Endothelial cell (in vitro differentiated cells): ENCODE results near the gene KLHL7. TPM values are rescaled to one million over a fixed set of nuclear protein-coding genes. Genes with fewer than 3 reads are reported as not detected.

ENCODE experiments used
- DNase-seq: peaks from one replicate; pipeline ENCODE4 v3.0.0; 2021; ENCODE audit warnings: low spot score
- H3K27ac Mint-ChIP-seq: one replicate; pipeline ENCODE4 v1.8.0; 2021; ENCODE audit warnings: mixed read lengths, inconsistent platforms; ENCODE audit not compliant: unreplicated experiment
- H3K27me3 Mint-ChIP-seq: one replicate; pipeline ENCODE4 v1.8.0; 2021; ENCODE audit warnings: mild to moderate bottlenecking, moderate library complexity, mixed read lengths, inconsistent platforms; ENCODE audit not compliant: unreplicated experiment
- H3K36me3 Mint-ChIP-seq: one replicate; pipeline ENCODE4 v1.8.0; 2021; ENCODE audit warnings: mild to moderate bottlenecking, low read depth, mixed read lengths, inconsistent platforms; ENCODE audit not compliant: unreplicated experiment
- H3K4me1 Mint-ChIP-seq: one replicate; pipeline ENCODE4 v1.8.0; 2021; ENCODE audit warnings: mild to moderate bottlenecking, mixed read lengths, inconsistent platforms; ENCODE audit not compliant: unreplicated experiment
- H3K4me3 Mint-ChIP-seq: one replicate; pipeline ENCODE4 v1.8.0; 2021; ENCODE audit warnings: mild to moderate bottlenecking, mixed read lengths, inconsistent platforms; ENCODE audit not compliant: unreplicated experiment
- H3K9me3 Mint-ChIP-seq: one replicate; pipeline ENCODE4 v1.8.0; 2021; ENCODE audit warnings: mixed read lengths, inconsistent platforms; ENCODE audit not compliant: unreplicated experiment
- total RNA-seq: library from RNA; stranded (reverse); fragmentation: NEBNext Ultra II Directional; extraction: Animal tissue kit (Norgen Biotek cat#: 25700); gene quantifications from one replicate; pipeline ENCODE4 v1.2.1, GENCODE V29; 2021; ENCODE audit not compliant: unreplicated experiment
- TF ChIP-seq, protein P1 (sequence below): fragments of 200-600 bp; sonication (generic); IDR thresholded peaks from one replicate; pipeline ENCODE4 v1.5.0; 2021; ENCODE audit warnings: antibody characterized with exemption; ENCODE audit not compliant: unreplicated experiment

Gene KLHL7
- total RNA-seq, 1 donor from 2014 or later: 44.8 TPM

DNA sequence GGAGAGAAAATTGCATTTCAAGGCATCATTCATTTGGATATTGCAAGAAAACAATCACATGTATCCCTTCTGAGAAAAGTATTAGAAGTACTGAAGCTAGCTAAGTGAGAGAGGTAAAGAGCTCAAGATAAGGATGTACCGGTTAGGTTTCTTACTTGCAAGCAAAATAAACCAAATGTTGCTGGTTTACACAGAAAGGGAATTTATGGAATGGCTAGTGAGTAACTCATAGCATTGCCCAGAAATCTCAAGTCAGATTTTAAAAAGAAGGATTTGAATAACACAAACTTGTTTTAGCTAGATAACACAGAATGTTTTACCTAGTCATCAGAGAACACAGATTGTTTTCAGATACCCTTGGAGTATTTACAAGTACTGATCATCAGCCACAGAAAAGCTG, 30.6 kb downstream of the KLHL7 start:
- H3K4me1 Mint-ChIP-seq: no peaks in the 10 kb centered on the region
- no peak overlapping the region for H3K27ac Mint-ChIP-seq
- TF ChIP-seq, protein P1, sequence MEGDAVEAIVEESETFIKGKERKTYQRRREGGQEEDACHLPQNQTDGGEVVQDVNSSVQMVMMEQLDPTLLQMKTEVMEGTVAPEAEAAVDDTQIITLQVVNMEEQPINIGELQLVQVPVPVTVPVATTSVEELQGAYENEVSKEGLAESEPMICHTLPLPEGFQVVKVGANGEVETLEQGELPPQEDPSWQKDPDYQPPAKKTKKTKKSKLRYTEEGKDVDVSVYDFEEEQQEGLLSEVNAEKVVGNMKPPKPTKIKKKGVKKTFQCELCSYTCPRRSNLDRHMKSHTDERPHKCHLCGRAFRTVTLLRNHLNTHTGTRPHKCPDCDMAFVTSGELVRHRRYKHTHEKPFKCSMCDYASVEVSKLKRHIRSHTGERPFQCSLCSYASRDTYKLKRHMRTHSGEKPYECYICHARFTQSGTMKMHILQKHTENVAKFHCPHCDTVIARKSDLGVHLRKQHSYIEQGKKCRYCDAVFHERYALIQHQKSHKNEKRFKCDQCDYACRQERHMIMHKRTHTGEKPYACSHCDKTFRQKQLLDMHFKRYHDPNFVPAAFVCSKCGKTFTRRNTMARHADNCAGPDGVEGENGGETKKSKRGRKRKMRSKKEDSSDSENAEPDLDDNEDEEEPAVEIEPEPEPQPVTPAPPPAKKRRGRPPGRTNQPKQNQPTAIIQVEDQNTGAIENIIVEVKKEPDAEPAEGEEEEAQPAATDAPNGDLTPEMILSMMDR: no peak
- no peak for DNase-seq
- H3K4me3 Mint-ChIP-seq: no peak overlapping the region
- H3K9me3 Mint-ChIP-seq: no peaks in the 10 kb centered on the region
- no peaks in the 10 kb centered on the region for H3K27me3 Mint-ChIP-seq
- H3K36me3 Mint-ChIP-seq: peaks cover 12% of the 10 kb centered on the region

DNA sequence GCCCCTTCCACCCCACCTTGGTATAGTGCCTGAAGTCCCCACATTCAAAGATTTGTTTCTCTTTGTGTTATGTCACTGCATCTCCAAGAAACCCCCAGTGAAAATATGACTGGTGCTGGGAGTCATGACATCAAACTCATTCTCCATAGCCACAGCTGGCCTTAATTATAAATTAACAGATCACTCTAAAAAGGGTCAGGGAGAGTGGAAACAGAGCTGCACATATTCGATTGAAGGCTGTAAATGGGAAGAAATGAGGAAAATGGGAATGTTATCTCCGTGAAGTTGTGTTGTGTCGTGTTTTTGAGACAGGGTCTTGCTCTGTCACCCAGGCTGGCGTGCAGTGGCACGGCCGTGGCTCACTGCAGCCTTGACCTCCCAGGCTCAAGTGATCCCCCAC, 52.1 kb downstream of the KLHL7 start:
- TF ChIP-seq, protein P1: no peak
- DNase-seq: no peak
- Mint-ChIP-seq H3K27me3 (no peaks in the 10 kb centered on the region), H3K36me3 (no peaks in the 10 kb centered on the region), H3K27ac (no peak overlapping the region), H3K4me3 (no peak overlapping the region), H3K4me1 (no peaks in the 10 kb centered on the region), H3K9me3 (no peaks in the 10 kb centered on the region)

DNA sequence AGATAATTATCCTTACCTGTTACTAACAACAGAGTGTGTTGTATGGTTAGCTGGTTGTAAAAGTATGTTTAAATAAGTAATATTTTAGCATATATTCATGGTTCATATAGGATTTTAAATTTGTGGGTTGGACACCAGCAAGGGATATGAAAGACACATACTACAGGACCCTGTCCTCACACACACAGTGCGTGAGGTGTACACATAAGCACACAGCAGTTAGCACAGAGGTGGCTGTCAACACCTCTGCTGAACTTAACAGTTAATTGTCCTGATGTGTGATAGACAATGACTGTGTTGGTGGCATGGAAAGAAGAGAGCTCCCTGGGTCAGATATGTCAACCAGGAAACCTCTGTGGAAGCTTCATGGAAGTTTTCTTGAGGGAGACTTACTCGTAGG, 53.0 kb downstream of the KLHL7 start:
- Mint-ChIP-seq H3K9me3 (no peaks in the 10 kb centered on the region), H3K4me1 (no peaks in the 10 kb centered on the region), H3K36me3 (no peaks in the 10 kb centered on the region), H3K27ac (no peak overlapping the region), H3K27me3 (no peaks in the 10 kb centered on the region), H3K4me3 (no peak overlapping the region)
- TF ChIP-seq, protein P1: no peak
- no peak for DNase-seq

DNA sequence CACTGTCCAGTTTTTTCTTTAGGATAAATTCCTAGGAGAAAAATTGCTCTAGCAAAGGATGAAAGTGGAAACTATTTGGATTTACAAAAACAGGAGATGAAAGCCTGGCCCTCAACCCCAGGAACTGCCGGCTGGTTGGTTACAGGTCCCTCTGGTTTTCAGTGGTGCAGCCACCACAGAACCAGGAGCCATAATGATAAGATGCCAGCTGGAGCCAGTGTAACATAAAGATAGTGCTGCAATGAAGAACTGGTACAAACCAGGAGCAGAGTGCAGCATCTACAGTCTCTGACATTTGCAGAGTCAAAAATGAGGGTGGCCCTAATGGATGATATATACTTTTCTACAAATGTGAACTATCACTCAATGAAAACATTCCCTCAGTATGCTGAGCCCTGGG, 55.9 kb downstream of the KLHL7 start:
- H3K4me3 Mint-ChIP-seq: no peak overlapping the region

DNA sequence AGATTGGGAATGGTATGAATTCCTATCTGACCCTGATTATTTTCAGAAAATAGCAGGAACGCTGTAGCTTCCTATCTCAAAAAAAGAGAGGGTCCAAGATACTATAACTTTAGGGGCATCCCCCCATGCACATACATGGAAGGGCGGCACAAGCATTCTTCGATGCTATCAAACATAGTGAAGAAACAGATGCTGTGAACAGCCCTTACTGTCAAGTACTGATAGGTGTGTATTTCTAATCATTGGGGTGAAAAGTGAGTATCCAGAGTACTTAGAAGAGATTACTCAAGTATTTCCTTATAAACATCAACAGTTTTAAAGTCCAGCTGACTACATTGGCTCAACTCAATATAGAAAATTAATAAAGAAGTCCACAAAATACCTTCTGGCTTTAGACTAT, 59.3 kb downstream of the KLHL7 start:
- no peak for DNase-seq
- TF ChIP-seq, protein P1: no peak
- Mint-ChIP-seq H3K27ac (no peak overlapping the region), H3K4me1 (no peaks in the 10 kb centered on the region), H3K4me3 (no peak overlapping the region), H3K36me3 (no peaks in the 10 kb centered on the region), H3K27me3 (no peaks in the 10 kb centered on the region), H3K9me3 (no peaks in the 10 kb centered on the region)

More for the DNA sequence above, 55.9 kb downstream of the KLHL7 start:
- TF ChIP-seq, protein P1: no peak
- Mint-ChIP-seq H3K27me3 (no peaks in the 10 kb centered on the region), H3K27ac (no peak overlapping the region), H3K9me3 (no peaks in the 10 kb centered on the region), H3K36me3 (no peaks in the 10 kb centered on the region), H3K4me1 (no peaks in the 10 kb centered on the region)
- DNase-seq: no peak
